HEK293T (cell line): ENCODE measurements around the gene SLC2A4RG.

ENCODE experiments used
- BHLHE40 ChIP-seq: fragments of 450-650 bp; IDR thresholded peaks from 2 replicates; pipeline ENCODE4 v1.6.1; 2016; ENCODE audit warnings: mild to moderate bottlenecking, moderate library complexity, borderline replicate concordance
- ELF4 ChIP-seq: fragments of 450-650 bp; IDR thresholded peaks from 2 replicates; pipeline ENCODE4 v1.6.1; 2017; ENCODE audit warnings: antibody characterized with exemption
- FOXA1 ChIP-seq: fragments of 450-650 bp; IDR thresholded peaks from 2 replicates; pipeline ENCODE4 v1.6.1; 2016; ENCODE audit warnings: mild to moderate bottlenecking
- FOXK2 ChIP-seq: fragments of 450-650 bp; IDR thresholded peaks from 2 replicates; pipeline ENCODE4 v1.6.1; 2016; ENCODE audit warnings: mild to moderate bottlenecking
- FOXM1 ChIP-seq: fragments of 450-650 bp; IDR thresholded peaks from 2 replicates; pipeline ENCODE4 v1.6.1; 2017; ENCODE audit warnings: mild to moderate bottlenecking, borderline replicate concordance
- HDGF ChIP-seq: fragments of 450-650 bp; IDR thresholded peaks from 2 replicates; pipeline ENCODE4 v1.6.1; 2017; ENCODE audit warnings: antibody characterized with exemption, borderline replicate concordance
- PKNOX1 ChIP-seq: fragments of 450-650 bp; IDR thresholded peaks from 2 replicates; pipeline ENCODE4 v1.6.1; 2016
- SP1 ChIP-seq: fragments of 450-650 bp; IDR thresholded peaks from 2 replicates; pipeline ENCODE4 v1.6.1; 2017
- SUZ12 ChIP-seq: fragments of 450-650 bp; IDR thresholded peaks from 2 replicates; pipeline ENCODE4 v1.6.1; 2016; ENCODE audit warnings: mild to moderate bottlenecking
- ZNF384 ChIP-seq: fragments of 450-650 bp; IDR thresholded peaks from 2 replicates; pipeline ENCODE4 v1.6.1; 2016

GRCh38 chr20:63736893-63737694, 2.5 kb upstream of the SLC2A4RG start:
- TF ChIP-seq FOXA1 (no peak), SP1 (no peak), SUZ12 (no peak), FOXK2 (no peak), BHLHE40 (no peak), FOXM1 (no peak), HDGF (no peak), ELF4 (no peak), PKNOX1 (no peak), ZNF384 (no peak)
